Keratinocyte (primary cell): ENCODE data around the gene RNASEH2B. TPM values are rescaled to one million over a fixed set of nuclear protein-coding genes. Genes with fewer than 3 reads are reported as not detected.

Source experiments
- DNase-seq: peaks from one replicate; pipeline ENCODE4 v3.0.0-alpha.2; 2011; ENCODE audit warnings: low read depth, missing footprints, low spot score
- FAIRE-seq: peaks from 2 replicates; lab custom pipeline; 2011; peaks lifted over from hg19 to GRCh38; lab: Jason Lieb, UNC
- H2AFZ ChIP-seq: 2 replicates; pipeline ENCODE4 v1.6.0; 2012; ENCODE audit warnings: low read length, control low read depth, inconsistent platforms; ENCODE audit not compliant: control insufficient read depth
- H3K27ac ChIP-seq: 2 replicates; pipeline ENCODE4 v1.5.1; 2011; ENCODE audit warnings: low read length; ENCODE audit not compliant: control insufficient read depth, insufficient read depth
- H3K27me3 ChIP-seq: 3 replicates; pipeline ENCODE4 v1.6.0; 2011; ENCODE audit warnings: low read length; ENCODE audit not compliant: control insufficient read depth, insufficient read depth; ENCODE audit errors: extremely low read depth
- H3K36me3 ChIP-seq, 2 experiments: 2 replicates in 1 of 2; 3 replicates in 1 of 2; pipeline ENCODE4 v1.5.1; 2011; ENCODE audit warnings: low read length in 2 of 2, mild to moderate bottlenecking in 1 of 2; ENCODE audit not compliant: control insufficient read depth in 2 of 2, insufficient read depth in 2 of 2; ENCODE audit errors: extremely low read depth in 1 of 2
- H3K4me1 ChIP-seq: 3 replicates; pipeline ENCODE4 v1.5.1; 2011; ENCODE audit warnings: low read length; ENCODE audit not compliant: control insufficient read depth, insufficient read depth; ENCODE audit errors: extremely low read depth
- H3K4me2 ChIP-seq: 3 replicates; pipeline ENCODE4 v1.6.0; 2011; ENCODE audit warnings: low read depth, low read length; ENCODE audit not compliant: control insufficient read depth, insufficient read depth; ENCODE audit errors: extremely low read depth
- H3K4me3 ChIP-seq, 3 experiments: fragments of 200-600 bp in 1 of 3; sonication (generic) in 1 of 3; 2 replicates in 2 of 3; 3 replicates in 1 of 3; pipeline ENCODE4 v1.5.1; 2011 to 2016; ENCODE audit warnings: low read length in 3 of 3, mild to moderate bottlenecking in 3 of 3, control low read depth in 2 of 3, inconsistent platforms in 1 of 3, low read depth in 1 of 3, mixed read lengths in 1 of 3, mixed run types in 1 of 3, moderate library complexity in 1 of 3; ENCODE audit not compliant: control insufficient read depth in 2 of 3, insufficient read depth in 2 of 3; ENCODE audit errors: extremely low read depth in 1 of 3
- H3K79me2 ChIP-seq: 2 replicates; pipeline ENCODE4 v1.6.0; 2012; ENCODE audit warnings: low read length; ENCODE audit not compliant: control insufficient read depth, insufficient read depth
- H3K9ac ChIP-seq: 3 replicates; pipeline ENCODE4 v1.6.0; 2011; ENCODE audit warnings: low read length; ENCODE audit not compliant: control insufficient read depth, insufficient read depth; ENCODE audit errors: extremely low read depth
- H3K9me1 ChIP-seq: 3 replicates; pipeline ENCODE4 v1.6.0; 2011; ENCODE audit warnings: low read length; ENCODE audit not compliant: control insufficient read depth, insufficient read depth; ENCODE audit errors: extremely low read depth
- H3K9me3 ChIP-seq: 2 replicates; pipeline ENCODE4 v1.5.1; 2012; ENCODE audit warnings: low read depth, low read length; ENCODE audit not compliant: control insufficient read depth
- H4K20me1 ChIP-seq: 3 replicates; pipeline ENCODE4 v1.6.0; 2011; ENCODE audit warnings: low read length; ENCODE audit not compliant: control insufficient read depth, insufficient read depth; ENCODE audit errors: extremely low read depth
- CTCF ChIP-seq, 3 experiments: IDR thresholded peaks in 1 of 3; conservative IDR thresholded peaks in 1 of 3; optimal IDR thresholded peaks in 1 of 3; 2 replicates in 2 of 3; 3 replicates in 1 of 3; pipeline versions ENCODE3 to v1.5.1; 2011; ENCODE audit warnings: low read length in 3 of 3, mild to moderate bottlenecking in 3 of 3, moderate library complexity in 2 of 3, control low read depth in 1 of 3, inconsistent platforms in 1 of 3; ENCODE audit not compliant: insufficient read depth in 2 of 3; ENCODE audit errors: extremely low read depth in 1 of 3
- EZH2 ChIP-seq: IDR thresholded peaks from one replicate; pipeline ENCODE4 v1.6.1; 2012; ENCODE audit warnings: inconsistent platforms, mild to moderate bottlenecking, low read length, moderate library complexity
- dilution Hi-C: fragments of 300-500 bp; cut with MboI; formaldehyde crosslinking; loops from one replicate; pipeline ENCODE4 v1.7.0; 2020; ENCODE audit warnings: low sequenced_read_pairs; ENCODE audit not compliant: extremely low pct_ligation_motif_present
- polyA plus RNA-seq, 5 experiments: library from polyadenylated mRNA; depleted of rRNA in 3 of 5; stranded (reverse) in 3 of 5; stranded (forward) in 1 of 5; unstranded in 1 of 5; fragments of >200 nt; gene quantifications; 1 replicate in 1 of 5; 2 replicates in 3 of 5; 3 replicates in 1 of 5; pipeline versions ENCODE4 v1.2.1 to v1.2.3, GENCODE V29; 2011 to 2012; ENCODE audit warnings: missing spikeins in 2 of 5, low read depth in 1 of 5, low replicate concordance in 1 of 5

Gene RNASEH2B
- polyA plus RNA-seq, 1 donor (not counting 4 experiments of a cell fraction or from before 2014, with no cell fraction given) = 26.1 TPM

- Histone ChIP-seq H3K9ac (no peak overlapping the region), H3K9me3 (no peaks in the 10 kb centered on the region), H3K9me1 (no peaks in the 10 kb centered on the region), H3K27ac (no peak overlapping the region), H3K4me2 (no peak overlapping the region), H2AFZ (no peak overlapping the region), H3K4me1 (no peaks in the 10 kb centered on the region), H3K36me3 (no peaks in the 10 kb centered on the region), H3K79me2 (no peaks in the 10 kb centered on the region), H4K20me1 (no peaks in the 10 kb centered on the region), H3K4me3 (no peak overlapping the region), H3K27me3 (no peaks in the 10 kb centered on the region)
- dilution Hi-C loops = no loop called here
- FAIRE-seq (no peak), DNase-seq (no peak)
- TF ChIP-seq EZH2 (no peak), CTCF (optimal IDR thresholded peaks at IDR 0.05 in 1 of 3, IDR thresholded peaks at IDR 0.05 in 1 of 3, conservative IDR thresholded peaks at IDR 0.05 in 1 of 3; ENCODE audit: extremely low read depth in 1 of 3, insufficient read depth in 2 of 3, low read length in 3 of 3) (no peak)
Measured at GRCh38 chr13:50981686-50982085, 72.1 kb downstream of the RNASEH2B start.

- no peak overlapping the region for H2AFZ ChIP-seq
- H3K4me1 ChIP-seq = no peaks in the 10 kb centered on the region
- H3K27ac ChIP-seq = no peak overlapping the region
- no peak overlapping the region for H3K9ac ChIP-seq
- H3K9me3 ChIP-seq = no peaks in the 10 kb centered on the region
- H3K27me3 ChIP-seq = peaks cover 4% of the 10 kb centered on the region
- H3K79me2 ChIP-seq = no peaks in the 10 kb centered on the region
- H3K9me1 ChIP-seq = no peaks in the 10 kb centered on the region
- H4K20me1 ChIP-seq = no peaks in the 10 kb centered on the region
- FAIRE-seq (no peak), DNase-seq (no peak)
- dilution Hi-C loops = no loop called here
- no peak overlapping the region for H3K4me2 ChIP-seq
- TF ChIP-seq EZH2 = no peak
- TF ChIP-seq CTCF (optimal IDR thresholded peaks at IDR 0.05 in 1 of 3, IDR thresholded peaks at IDR 0.05 in 1 of 3, conservative IDR thresholded peaks at IDR 0.05 in 1 of 3; ENCODE audit: extremely low read depth in 1 of 3, insufficient read depth in 2 of 3, low read length in 3 of 3) = no peak
- no peak overlapping the region for H3K4me3 ChIP-seq
- no peaks in the 10 kb centered on the region for H3K36me3 ChIP-seq
Measured at GRCh38 chr13:50989476-50989875, 79.9 kb downstream of the RNASEH2B start.
